ENCODE measurements around the gene GLDC. TPM values are rescaled to one million over a fixed set of nuclear protein-coding genes. Genes with fewer than 3 reads are reported as not detected.

Gene GLDC
- total and polyA plus RNA-seq, 2 donors (not counting 1 experiment from before 2014, with no cell fraction given) = 0.71 to 0.86 TPM

GRCh38 chr9:6512085-6512657, 133.4 kb downstream of the GLDC start:
- Histone ChIP-seq H3K79me2 (ENCODE audit: control insufficient read depth, insufficient read depth, low read length) (no peaks in the 10 kb centered on the region), H3K4me1 (ENCODE audit: control insufficient read depth in 2 of 2, insufficient read depth in 2 of 2, low read length in 2 of 2) (no peaks in the 10 kb centered on the region), H3K27me3 (replicated peaks in 1 of 4; ENCODE audit: control extremely low read depth in 1 of 4, control insufficient read depth in 3 of 4, insufficient read depth in 4 of 4, low read length in 3 of 4) (no peaks in the 10 kb centered on the region), H3K4me2 (replicated peaks; ENCODE audit: low read depth, low read length, poor library complexity, severe bottlenecking) (no peak overlapping the region), H2AFZ (ENCODE audit: insufficient read depth, low read depth, low read length, poor library complexity, severe bottlenecking) (no peak overlapping the region), H3K9ac (ENCODE audit: low read length) (no peak overlapping the region), H3K4me3 (ENCODE audit: control extremely low read depth in 1 of 5, extremely low read depth in 1 of 5, insufficient read depth in 1 of 5, low read depth in 2 of 5, low read length in 4 of 5) (no peak overlapping the region), H3K9me3 (ENCODE audit: control extremely low read depth in 1 of 3, control insufficient read depth in 2 of 3, insufficient read depth in 1 of 3, low read length in 2 of 3) (peaks cover 0 to 2% (median 0%) of the 10 kb centered on the region in 3 donors), H3K27ac (ENCODE audit: low read length in 2 of 2) (no peak overlapping the region), H3K36me3 (replicated peaks in 1 of 2; ENCODE audit: control extremely low read depth in 1 of 2, control insufficient read depth in 1 of 2, extremely low read depth in 1 of 2, insufficient read depth in 2 of 2, low read length in 1 of 2) (peaks cover 2 to 4% of the 10 kb centered on the region in 2 experiments), H4K20me1 (ENCODE audit: control insufficient read depth, insufficient read depth, low read length, poor library complexity, severe bottlenecking) (no peaks in the 10 kb centered on the region)
- DNase-seq (no peak), ATAC-seq (ENCODE audit: low read depth) (no peak)
- Mint-ChIP-seq H3K27me3 (no peaks in the 10 kb centered on the region), H3K4me3 (no peak overlapping the region), H3K4me1 (no peaks in the 10 kb centered on the region), H3K27ac (no peak overlapping the region), H3K9me3 (ENCODE audit: insufficient read depth) (no peaks in the 10 kb centered on the region)
- TF ChIP-seq, protein P1, sequence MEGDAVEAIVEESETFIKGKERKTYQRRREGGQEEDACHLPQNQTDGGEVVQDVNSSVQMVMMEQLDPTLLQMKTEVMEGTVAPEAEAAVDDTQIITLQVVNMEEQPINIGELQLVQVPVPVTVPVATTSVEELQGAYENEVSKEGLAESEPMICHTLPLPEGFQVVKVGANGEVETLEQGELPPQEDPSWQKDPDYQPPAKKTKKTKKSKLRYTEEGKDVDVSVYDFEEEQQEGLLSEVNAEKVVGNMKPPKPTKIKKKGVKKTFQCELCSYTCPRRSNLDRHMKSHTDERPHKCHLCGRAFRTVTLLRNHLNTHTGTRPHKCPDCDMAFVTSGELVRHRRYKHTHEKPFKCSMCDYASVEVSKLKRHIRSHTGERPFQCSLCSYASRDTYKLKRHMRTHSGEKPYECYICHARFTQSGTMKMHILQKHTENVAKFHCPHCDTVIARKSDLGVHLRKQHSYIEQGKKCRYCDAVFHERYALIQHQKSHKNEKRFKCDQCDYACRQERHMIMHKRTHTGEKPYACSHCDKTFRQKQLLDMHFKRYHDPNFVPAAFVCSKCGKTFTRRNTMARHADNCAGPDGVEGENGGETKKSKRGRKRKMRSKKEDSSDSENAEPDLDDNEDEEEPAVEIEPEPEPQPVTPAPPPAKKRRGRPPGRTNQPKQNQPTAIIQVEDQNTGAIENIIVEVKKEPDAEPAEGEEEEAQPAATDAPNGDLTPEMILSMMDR (IDR thresholded peaks at IDR 0.05) = no peak
- ChIA-PET POLR2A (no interaction called here), CTCF (no interaction called here)
- intact Hi-C loops (cut with micrococcal nuclease) = no loop called here
- 100% methylated on average over 1 of the region's 3 CpGs for WGBS (ENCODE audit: insufficient coverage)

DNA sequence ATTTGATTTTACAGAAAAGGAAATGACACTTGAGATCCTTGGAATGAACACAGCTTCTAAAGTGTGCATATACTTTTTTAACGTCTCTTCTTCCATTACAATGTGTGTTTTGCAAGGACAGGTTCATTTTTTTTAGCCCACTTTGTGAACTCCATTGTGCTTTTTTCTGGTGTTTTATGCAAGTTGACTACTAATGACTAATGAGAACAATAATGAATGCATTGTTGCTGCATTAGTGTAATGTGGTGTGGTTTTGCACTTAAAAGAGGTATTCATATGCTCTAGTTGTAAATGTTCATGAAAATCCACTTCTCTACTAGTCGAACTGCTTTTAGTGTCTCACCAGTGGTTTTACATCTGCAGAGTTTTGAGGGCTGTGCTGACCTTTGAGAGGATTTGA, 139.0 kb downstream of the GLDC start:
- TF ChIP-seq EZH2 (IDR thresholded peaks at IDR 0.05; ENCODE audit: borderline replicate concordance, insufficient read depth, low read depth, low read length, poor library complexity, severe bottlenecking) = no peak
- TF ChIP-seq, protein P1 (IDR thresholded peaks at IDR 0.05) = no peak
- intact Hi-C loops (cut with micrococcal nuclease) = no loop called here
- Mint-ChIP-seq H3K4me1 (no peaks in the 10 kb centered on the region), H3K9me3 (ENCODE audit: insufficient read depth) (no peaks in the 10 kb centered on the region), H3K4me3 (no peak overlapping the region), H3K27ac (no peak overlapping the region), H3K27me3 (no peaks in the 10 kb centered on the region)
- Histone ChIP-seq H3K36me3 (replicated peaks in 1 of 2; ENCODE audit: control extremely low read depth in 1 of 2, control insufficient read depth in 1 of 2, extremely low read depth in 1 of 2, insufficient read depth in 2 of 2, low read length in 1 of 2) (peaks cover 3 to 37% of the 10 kb centered on the region in 2 experiments), H3K27ac (ENCODE audit: low read length in 2 of 2) (no peak overlapping the region), H3K79me2 (ENCODE audit: control insufficient read depth, insufficient read depth, low read length) (no peaks in the 10 kb centered on the region), H4K20me1 (ENCODE audit: control insufficient read depth, insufficient read depth, low read length, poor library complexity, severe bottlenecking) (no peaks in the 10 kb centered on the region), H3K27me3 (replicated peaks in 1 of 4; ENCODE audit: control extremely low read depth in 1 of 4, control insufficient read depth in 3 of 4, insufficient read depth in 4 of 4, low read length in 3 of 4) (no peaks in the 10 kb centered on the region), H3K4me2 (replicated peaks; ENCODE audit: low read depth, low read length, poor library complexity, severe bottlenecking) (no peak overlapping the region), H3K4me3 (ENCODE audit: control extremely low read depth in 1 of 5, extremely low read depth in 1 of 5, insufficient read depth in 1 of 5, low read depth in 2 of 5, low read length in 4 of 5) (no peak overlapping the region), H3K4me1 (ENCODE audit: control insufficient read depth in 2 of 2, insufficient read depth in 2 of 2, low read length in 2 of 2) (no peaks in the 10 kb centered on the region), H3K9me3 (ENCODE audit: control extremely low read depth in 1 of 3, control insufficient read depth in 2 of 3, insufficient read depth in 1 of 3, low read length in 2 of 3) (no peaks in the 10 kb centered on the region), H2AFZ (ENCODE audit: insufficient read depth, low read depth, low read length, poor library complexity, severe bottlenecking) (no peak overlapping the region), H3K9ac (ENCODE audit: low read length) (no peak overlapping the region)
- ATAC-seq (ENCODE audit: low read depth) (no peak), DNase-seq (no peak)
- POLR2A ChIA-PET = no interaction called here
- WGBS (ENCODE audit: insufficient coverage) = no CpG with 5 or more reads among the region's 2 CpGs
- CTCF ChIA-PET = no interaction called here

All from B cell (primary cell).